ENCODE results near the gene SNX8. TPM values are rescaled to one million over a fixed set of nuclear protein-coding genes. Genes with fewer than 3 reads are reported as not detected.

SNX8 gene
- total RNA-seq, 1 experiment from 2014 or later, result 40.6 TPM

DNA sequence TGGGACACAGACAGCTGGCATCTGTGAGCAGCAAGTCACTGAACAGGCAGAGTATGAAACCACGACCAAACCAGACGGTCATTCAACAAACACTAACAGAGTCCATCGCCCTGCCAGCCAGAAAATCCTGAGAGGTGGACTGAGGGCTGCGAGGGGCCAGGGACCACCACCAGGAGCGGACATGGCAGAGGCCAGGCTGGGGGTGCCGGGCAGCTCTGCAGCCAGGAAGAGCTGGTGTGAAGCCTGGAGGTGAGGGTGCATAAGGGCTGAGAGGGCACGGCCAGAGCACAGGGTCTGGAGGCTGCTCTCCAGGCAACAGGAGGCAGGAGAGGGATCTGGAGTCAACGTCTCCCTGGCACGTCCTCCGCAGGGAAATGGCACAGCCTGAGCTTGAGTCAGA, 97.0 kb downstream of the SNX8 start:
- H3K27ac Mint-ChIP-seq, result no peak overlapping the region
- no peak overlapping the region for H4K91ac ChIP-seq (ENCODE audit: insufficient read length, low read depth, low read length)
- no peak overlapping the region for H4K5ac ChIP-seq (ENCODE audit: insufficient read length, low read depth, low read length)
- no peaks in the 10 kb centered on the region for H3K79me2 ChIP-seq (ENCODE audit: insufficient read depth, low read length)
- H3K23ac ChIP-seq (ENCODE audit: insufficient read length, low read depth, low read length), result no peak overlapping the region
- no peak overlapping the region for H2BK5ac ChIP-seq (ENCODE audit: insufficient read length, low read length)
- H4K8ac ChIP-seq (replicated peaks; ENCODE audit: insufficient read length, low read depth, low read length), result no peak overlapping the region
- no peak overlapping the region for H3T11ph ChIP-seq (ENCODE audit: low read length)
- no peaks in the 10 kb centered on the region for H3K23me2 ChIP-seq (ENCODE audit: insufficient read length, low read depth, low read length, poor library complexity, severe bottlenecking)
- H3K9me3 ChIP-seq (ENCODE audit: control insufficient read depth, low read depth, low read length), result no peaks in the 10 kb centered on the region
- no peaks in the 10 kb centered on the region for H4K20me1 ChIP-seq (ENCODE audit: control insufficient read depth, insufficient read depth, insufficient read length)
- no peak overlapping the region for H3K4ac ChIP-seq (ENCODE audit: low read depth, low read length)
- no peak overlapping the region for H2BK15ac ChIP-seq (ENCODE audit: low read depth, low read length)
- no peak overlapping the region for H2BK12ac ChIP-seq (ENCODE audit: insufficient read length, low read depth, low read length)
- WGBS (ENCODE audit: extremely low coverage, insufficient read length, low lambda C conversion rate), result no CpG with 5 or more reads among the region's 10 CpGs
- DNase-seq, result no peak
- H3K27me3 ChIP-seq (ENCODE audit: insufficient read depth, low read length), result no peaks in the 10 kb centered on the region
- no peak overlapping the region for H3K18ac ChIP-seq (ENCODE audit: insufficient read length, low read depth, low read length)
- no peak overlapping the region for H3K27ac ChIP-seq (ENCODE audit: insufficient read length, low read depth, low read length)
- H3K56ac ChIP-seq (ENCODE audit: insufficient read length, low read depth, low read length), result no peak overlapping the region
- no peak overlapping the region for H3K9ac ChIP-seq (ENCODE audit: extremely low read depth, insufficient read length, low read length)
- H2AFZ ChIP-seq (ENCODE audit: low read length), result no peak overlapping the region
- no peaks in the 10 kb centered on the region for H3K79me1 ChIP-seq (ENCODE audit: insufficient read depth, low read depth, low read length, poor library complexity, severe bottlenecking)
- no peaks in the 10 kb centered on the region for H3K4me1 ChIP-seq (ENCODE audit: insufficient read depth, low read length)
- H3K4me2 ChIP-seq (ENCODE audit: insufficient read depth, insufficient read length, low read length), result no peak overlapping the region
- no peak overlapping the region for H3K4me3 Mint-ChIP-seq
- no peak overlapping the region for H2BK120ac ChIP-seq (ENCODE audit: low read depth, low read length, poor library complexity, severe bottlenecking)
- peaks cover 57 to 91% (median 82%) of the 10 kb centered on the region in 3 experiments for H3K36me3 Mint-ChIP-seq (ENCODE audit: insufficient read depth in 1 of 3, low read depth in 3 of 3)
- H2BK20ac ChIP-seq (ENCODE audit: low read depth, low read length, poor library complexity, severe bottlenecking), result no peak overlapping the region
- no peaks in the 10 kb centered on the region for H3K4me1 Mint-ChIP-seq
- H2AK5ac ChIP-seq (ENCODE audit: insufficient read length, low read length), result no peak overlapping the region
- TF ChIP-seq, protein P1, sequence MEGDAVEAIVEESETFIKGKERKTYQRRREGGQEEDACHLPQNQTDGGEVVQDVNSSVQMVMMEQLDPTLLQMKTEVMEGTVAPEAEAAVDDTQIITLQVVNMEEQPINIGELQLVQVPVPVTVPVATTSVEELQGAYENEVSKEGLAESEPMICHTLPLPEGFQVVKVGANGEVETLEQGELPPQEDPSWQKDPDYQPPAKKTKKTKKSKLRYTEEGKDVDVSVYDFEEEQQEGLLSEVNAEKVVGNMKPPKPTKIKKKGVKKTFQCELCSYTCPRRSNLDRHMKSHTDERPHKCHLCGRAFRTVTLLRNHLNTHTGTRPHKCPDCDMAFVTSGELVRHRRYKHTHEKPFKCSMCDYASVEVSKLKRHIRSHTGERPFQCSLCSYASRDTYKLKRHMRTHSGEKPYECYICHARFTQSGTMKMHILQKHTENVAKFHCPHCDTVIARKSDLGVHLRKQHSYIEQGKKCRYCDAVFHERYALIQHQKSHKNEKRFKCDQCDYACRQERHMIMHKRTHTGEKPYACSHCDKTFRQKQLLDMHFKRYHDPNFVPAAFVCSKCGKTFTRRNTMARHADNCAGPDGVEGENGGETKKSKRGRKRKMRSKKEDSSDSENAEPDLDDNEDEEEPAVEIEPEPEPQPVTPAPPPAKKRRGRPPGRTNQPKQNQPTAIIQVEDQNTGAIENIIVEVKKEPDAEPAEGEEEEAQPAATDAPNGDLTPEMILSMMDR (conservative IDR thresholded peaks at IDR 0.05), result no peak
- H3K27me3 Mint-ChIP-seq (ENCODE audit: low read depth), result peaks cover 2% of the 10 kb centered on the region
- H3K9me3 Mint-ChIP-seq, result peaks cover 1 to 5% of the 10 kb centered on the region in 2 experiments; a peak in 3 of 5 replicates
- H3K14ac ChIP-seq (ENCODE audit: insufficient read depth, low read length), result no peak overlapping the region

Data from H9 (cell line).